ENCODE measurements around the gene ELK3. TPM values are rescaled to one million over a fixed set of nuclear protein-coding genes. Genes with fewer than 3 reads are reported as not detected.
A peak's percentile ranks its signal among the peaks of the same experiment; 100 is the strongest.

The ELK3 gene
- total RNA-seq (2014; rRNA removed; shearing (Covaris generic)): 12.6 and 13.5 TPM in 2 replicates
- polyA plus RNA-seq (2014; cell fraction: nucleus; rRNA removed): 6.0 and 10.0 TPM in 2 replicates

- DNase-seq (ENCODE audit: extremely low read depth, low read depth): peak; percentile 32
These were observed at the start of gene ELK3 for GRCh38 chr12:96193725-96194575. Gene ELK3, plus strand, starts transcription at chr12:96194375.

DNA sequence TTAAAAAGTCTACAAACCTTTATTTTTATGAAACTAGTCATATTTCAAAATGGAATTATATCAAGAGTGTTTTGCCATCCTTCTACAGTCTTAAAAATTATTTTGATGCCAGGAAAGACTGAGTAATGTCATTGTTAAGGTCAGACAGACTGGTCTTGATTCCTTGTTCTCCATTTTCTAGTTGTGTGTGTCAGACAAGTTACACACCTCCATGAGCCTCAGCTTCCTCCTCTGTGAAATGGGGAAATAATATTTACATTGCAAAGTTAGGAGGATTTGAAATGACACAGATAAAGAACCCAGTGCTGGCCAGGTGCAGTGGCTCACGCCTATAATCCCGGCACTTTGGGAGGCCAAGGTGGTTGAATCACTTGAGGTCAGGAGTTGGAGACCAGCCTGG is 47.4 kb upstream of the ELK3 start:
- no peak for DNase-seq (ENCODE audit: extremely low read depth, low read depth)

DNA sequence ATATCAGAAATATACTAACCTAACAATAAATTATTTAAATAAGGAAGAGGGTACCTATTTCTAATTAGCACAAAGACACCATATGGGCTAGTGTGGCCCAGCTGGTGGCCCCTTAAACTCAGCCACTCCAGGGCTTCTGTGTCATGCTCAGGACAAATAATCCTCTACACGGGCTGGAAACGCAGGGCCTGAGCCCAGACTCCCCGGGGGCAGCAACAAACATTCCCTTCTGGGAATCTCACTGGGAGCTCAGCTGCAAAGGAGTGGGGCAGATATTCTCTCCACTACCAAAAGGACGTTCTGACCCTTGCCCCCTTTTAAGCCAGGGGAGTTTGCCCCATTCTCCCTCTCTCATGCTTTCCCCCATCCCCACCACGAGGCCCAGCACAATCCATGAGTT is 43.7 kb upstream of the ELK3 start:
- DNase-seq (ENCODE audit: extremely low read depth, low read depth): no peak

GRCh38 chr12:96152164-96152563 is 42.0 kb upstream of the ELK3 start:
- no peak for DNase-seq (ENCODE audit: extremely low read depth, low read depth)

GRCh38 chr12:96153131-96153725 is 40.9 kb upstream of the ELK3 start:
- DNase-seq (ENCODE audit: extremely low read depth, low read depth): no peak

DNA sequence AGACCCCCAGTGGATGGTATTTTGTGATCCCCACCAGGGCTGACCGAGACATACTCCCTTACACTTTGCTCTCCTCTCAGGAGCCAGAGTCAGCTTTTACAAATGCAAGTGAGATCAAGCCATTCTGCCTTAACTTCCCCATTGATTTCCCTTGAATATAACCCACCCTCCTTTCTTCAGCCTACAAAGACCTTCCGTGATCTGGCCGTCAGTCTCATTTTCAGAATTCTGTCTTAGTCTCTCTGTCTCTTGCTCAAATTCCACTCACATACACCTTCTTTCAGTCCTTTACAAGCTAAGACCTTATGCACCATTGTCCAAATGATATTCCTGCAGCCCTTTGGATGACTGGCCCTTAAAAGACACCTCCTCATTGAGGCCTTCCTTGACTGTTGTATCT is 39.0 kb upstream of the ELK3 start:
- no peak for DNase-seq (ENCODE audit: extremely low read depth, low read depth)

GRCh38 chr12:96155781-96156180 is 38.4 kb upstream of the ELK3 start:
- DNase-seq (ENCODE audit: extremely low read depth, low read depth): no peak

GRCh38 chr12:96156211-96156610 is 38.0 kb upstream of the ELK3 start:
- no peak for DNase-seq (ENCODE audit: extremely low read depth, low read depth)

GRCh38 chr12:96157427-96157826 is 36.7 kb upstream of the ELK3 start:
- no peak for DNase-seq (ENCODE audit: extremely low read depth, low read depth)

DNA sequence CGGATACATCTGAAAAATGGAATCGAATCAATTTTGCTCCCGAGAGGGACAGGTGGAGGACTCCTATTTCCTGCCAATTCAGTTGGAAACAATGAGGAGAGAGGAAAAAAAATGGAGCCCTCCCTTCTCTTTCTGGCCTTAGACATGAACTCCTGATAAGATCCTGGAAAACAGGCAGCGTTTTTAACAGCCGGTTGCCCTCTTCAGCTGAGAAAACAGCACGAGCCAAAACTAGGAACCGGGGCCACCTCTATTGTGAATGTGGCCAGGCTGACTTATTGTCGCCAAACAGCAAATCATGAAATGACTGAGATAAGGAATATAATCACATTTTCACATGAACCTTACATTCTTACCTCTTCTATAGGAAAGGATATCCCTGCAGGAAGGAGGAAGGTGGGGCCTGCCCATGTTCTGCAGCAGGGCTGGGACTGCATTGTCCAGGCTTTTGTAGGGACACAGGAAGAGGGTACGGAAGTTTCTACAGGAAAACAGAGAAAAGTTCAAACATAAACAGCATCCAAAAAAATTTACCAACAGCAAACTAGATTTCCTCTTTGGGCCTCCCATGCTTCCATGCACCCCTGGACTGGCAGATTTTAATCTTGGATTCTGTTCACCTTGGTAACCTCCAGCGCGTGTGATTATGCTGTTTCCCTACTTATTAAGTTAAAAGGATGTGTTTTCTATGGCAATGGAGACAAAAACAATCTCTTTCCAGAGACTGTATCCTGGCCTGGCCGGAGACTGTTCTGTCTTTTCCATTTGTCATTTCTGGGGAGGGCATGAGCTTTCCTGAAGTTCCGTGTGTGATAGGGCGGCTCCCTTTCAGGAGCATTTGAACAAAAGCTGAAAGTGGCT is 29.0 kb upstream of the ELK3 start:
- no peak for DNase-seq (ENCODE audit: extremely low read depth, low read depth)

DNA sequence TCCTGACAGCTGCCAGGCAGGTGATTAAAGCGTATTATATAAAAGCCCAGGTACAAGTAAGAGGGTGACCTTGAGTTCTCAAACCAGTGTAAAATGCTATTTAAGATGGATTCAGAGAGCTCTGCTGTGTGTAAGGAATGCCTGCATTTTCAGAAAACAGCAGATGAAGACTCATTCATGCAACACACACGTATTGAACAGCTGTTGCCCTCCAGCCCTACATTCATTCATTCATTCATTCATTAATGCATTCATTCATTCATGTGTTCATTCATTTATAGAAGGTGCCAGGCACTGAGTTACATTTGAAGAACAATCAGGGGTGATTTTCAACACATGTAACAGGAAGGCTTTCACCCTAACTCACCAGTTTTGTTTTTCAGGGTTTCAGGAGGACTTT is 27.4 kb upstream of the ELK3 start:
- no peak for DNase-seq (ENCODE audit: extremely low read depth, low read depth)

DNA sequence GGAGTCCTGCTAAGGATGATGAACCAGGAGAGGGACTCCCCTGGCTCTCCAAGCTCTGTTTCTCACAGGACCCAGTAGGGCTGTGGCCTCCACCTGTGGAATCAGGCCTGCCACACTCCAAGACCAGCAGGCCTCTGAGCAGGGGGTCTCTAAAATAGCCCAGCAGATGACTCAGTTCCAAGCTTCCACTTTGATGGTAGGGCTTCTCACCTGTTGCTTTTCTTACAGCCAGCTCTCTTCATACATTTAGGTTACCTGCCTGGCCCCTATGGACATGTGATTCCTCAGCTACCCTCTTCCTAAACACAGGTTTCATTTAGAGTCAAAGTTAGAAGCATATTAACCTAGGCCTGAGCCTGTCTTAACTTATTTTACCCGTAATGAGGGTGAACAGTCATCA is 26.7 kb upstream of the ELK3 start:
- DNase-seq (ENCODE audit: extremely low read depth, low read depth): no peak

DNA sequence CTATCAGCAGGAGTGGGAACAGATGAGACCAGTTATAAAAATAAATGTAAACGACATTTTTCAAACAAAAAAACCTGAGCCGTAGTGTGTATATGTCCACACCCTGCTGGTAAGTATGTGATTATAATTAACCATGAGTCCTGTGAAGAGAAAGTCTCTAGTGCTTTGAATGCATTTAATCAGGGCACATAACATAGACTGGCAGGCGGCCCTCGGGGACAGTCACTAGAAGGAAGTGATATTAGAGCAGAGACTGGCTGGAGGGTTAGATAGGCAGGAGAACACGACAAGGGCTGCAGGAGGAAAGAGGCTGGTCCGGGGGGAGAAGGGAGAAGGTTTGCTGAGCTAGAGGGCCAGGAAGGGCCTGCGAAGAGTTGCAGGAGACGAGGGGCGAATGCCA is 23.8 kb upstream of the ELK3 start:
- no peak for DNase-seq (ENCODE audit: extremely low read depth, low read depth)

- DNase-seq (ENCODE audit: extremely low read depth, low read depth): no peak
These were observed 23.4 kb upstream of the ELK3 start for GRCh38 chr12:96170762-96171161.

DNA sequence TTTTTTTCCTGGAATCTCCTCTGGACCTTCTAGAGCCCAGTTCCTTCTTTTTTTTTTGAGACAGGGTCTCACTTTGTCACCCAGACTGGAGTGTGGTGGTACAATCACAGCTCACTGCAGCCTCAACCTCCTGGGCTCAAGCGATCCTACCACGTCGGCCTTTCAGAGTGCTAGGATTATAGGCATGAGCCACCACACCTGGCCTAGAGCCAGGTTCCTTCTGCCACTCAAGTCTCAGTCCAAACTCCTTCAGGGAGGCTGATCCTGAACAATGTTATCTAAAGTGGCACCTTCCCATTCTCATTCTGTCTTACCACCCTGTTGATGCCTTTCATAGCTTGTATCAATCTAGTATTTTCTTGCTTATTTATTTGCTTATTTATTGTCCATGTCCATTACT is 22.3 kb upstream of the ELK3 start:
- DNase-seq (ENCODE audit: extremely low read depth, low read depth): no peak

DNA sequence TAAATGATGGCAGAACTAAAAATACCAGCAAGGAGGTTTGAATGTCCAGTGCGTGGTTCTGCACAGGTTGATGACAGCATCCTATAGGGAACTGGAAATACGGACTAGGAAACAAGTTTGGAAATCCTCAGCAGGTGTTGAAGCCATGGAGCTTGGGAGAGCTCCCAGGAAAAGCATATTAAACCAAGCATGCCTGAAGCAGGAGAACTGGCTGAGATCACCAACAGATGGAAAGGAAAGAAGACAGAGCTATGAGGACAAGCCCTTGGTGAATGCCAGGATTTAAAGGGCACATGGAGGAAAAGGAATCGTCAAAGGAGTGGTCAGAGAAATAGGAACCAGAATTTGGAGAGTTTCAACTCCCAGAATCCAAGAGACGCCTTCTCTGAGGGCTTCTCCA is 21.2 kb upstream of the ELK3 start:
- DNase-seq (ENCODE audit: extremely low read depth, low read depth): no peak

- no peak for DNase-seq (ENCODE audit: extremely low read depth, low read depth)
These were observed 17.6 kb upstream of the ELK3 start for GRCh38 chr12:96176575-96176974.

DNA sequence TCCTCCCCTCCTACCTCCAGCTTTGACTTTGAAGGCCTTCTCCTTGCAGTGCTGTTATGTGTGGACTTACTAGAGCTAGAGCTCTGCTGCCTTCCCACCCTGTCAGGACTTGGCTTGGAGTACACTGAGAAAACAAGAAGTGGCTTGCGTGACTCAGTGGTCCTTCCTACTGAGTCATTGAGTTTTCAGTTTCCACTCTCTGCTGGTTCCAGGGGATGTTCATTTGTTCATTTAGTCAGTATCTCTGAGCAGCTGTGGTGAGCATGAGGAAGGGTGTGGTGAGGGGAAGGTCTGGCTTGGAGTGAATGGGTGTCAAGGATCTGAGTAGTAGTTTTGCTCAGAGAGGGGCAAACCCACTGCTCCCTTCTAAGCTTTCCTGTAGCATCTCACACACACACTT is 17.2 kb upstream of the ELK3 start:
- DNase-seq (ENCODE audit: extremely low read depth, low read depth): no peak

DNA sequence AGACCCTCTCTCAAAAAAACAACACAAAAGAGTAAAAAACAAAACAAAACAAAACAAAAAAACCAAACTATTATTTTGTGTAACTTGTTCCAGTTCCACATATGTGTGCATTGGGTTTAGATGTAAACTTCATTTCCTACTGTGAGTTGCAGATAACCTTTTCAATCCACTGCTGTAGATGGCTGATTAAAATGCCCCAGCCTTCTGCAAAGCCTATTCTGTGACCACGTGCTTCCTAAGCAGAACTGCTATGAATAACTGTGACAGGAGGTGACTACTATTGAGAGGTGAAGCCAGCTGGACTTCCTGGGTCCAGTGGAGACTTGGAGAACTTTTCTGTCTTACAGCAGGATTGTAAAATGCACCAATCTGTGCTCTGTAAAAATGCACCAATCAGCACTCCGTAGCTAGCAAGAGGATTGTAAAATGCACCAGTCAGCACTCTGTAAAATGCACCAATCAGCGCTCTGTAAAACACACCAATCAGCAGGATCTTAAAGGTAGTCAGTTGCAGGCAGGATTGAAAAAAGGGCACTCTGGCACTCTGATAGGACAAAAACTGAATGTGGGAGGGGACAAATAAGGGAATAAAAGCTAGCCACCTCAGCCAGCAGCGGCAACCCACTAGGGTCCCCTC is 10.3 kb upstream of the ELK3 start:
- DNase-seq (ENCODE audit: extremely low read depth, low read depth): no peak

GRCh38 chr12:96185914-96186313 is 8.3 kb upstream of the ELK3 start:
- no peak for DNase-seq (ENCODE audit: extremely low read depth, low read depth)
